Frontal cortex (tissue), 4 donors: ENCODE measurements around the gene KMT5C. TPM values are rescaled to one million over a fixed set of nuclear protein-coding genes. Genes with fewer than 3 reads are reported as not detected.
A peak's percentile ranks its signal among the peaks of the same experiment; 100 is the strongest.

Experiments
- DNase-seq, 2 donors: peaks; one replicate each; pipeline ENCODE4 v3.0.0; 2012; ENCODE audit warnings: low spot score in 2 of 2
- FAIRE-seq: peaks from 2 replicates; lab custom pipeline; 2012; peaks lifted over from hg19 to GRCh38; lab: Jason Lieb, UNC
- total RNA-seq: library from RNA; depleted of rRNA; stranded (reverse); fragments of >200 nt; gene quantifications from one replicate; pipeline ENCODE4 v1.2.3, GENCODE V29; 2014
- donor health status: control.
- donor health status: control.
- donor health status: control.

KMT5C gene
- total RNA-seq, 1 donor from 2014 or later, result 5.7 TPM

DNA sequence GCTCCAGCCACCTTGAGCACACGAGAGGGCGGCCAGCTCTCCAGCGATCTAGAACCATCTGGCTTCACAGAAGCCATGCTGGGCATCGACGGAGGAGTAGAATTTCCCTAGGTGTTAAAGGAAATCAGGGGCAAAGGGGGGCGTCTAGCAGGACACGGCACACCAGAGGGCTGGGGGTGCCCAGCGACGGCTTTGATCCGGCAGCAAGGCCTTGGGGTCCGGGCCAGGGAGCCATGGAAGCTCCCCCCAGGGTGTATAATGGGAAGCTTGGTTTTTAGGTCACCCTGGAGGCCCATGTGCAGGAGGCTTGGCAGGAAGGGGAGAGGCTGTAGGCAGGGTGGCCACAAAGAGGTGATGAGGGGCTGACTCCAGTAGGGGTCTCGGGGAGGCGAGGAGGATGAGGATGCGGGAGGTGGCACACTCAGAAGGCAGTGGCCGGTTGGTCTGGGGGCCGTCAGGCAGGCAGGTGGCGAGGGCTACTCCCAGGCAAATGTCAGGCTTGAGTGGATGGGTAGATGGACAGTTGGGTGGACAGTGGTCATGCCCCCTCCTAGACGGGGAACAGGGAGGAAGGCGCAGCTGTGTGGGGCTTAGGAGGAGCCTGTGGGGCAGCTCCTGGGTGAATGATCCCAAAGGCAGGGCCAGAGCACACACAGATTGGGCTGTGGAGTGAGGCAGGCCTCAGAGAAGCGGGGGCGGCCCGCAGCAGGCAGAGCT, 5.6 kb downstream of the KMT5C start:
- FAIRE-seq, result no peak
- DNase-seq, result no peak

DNA sequence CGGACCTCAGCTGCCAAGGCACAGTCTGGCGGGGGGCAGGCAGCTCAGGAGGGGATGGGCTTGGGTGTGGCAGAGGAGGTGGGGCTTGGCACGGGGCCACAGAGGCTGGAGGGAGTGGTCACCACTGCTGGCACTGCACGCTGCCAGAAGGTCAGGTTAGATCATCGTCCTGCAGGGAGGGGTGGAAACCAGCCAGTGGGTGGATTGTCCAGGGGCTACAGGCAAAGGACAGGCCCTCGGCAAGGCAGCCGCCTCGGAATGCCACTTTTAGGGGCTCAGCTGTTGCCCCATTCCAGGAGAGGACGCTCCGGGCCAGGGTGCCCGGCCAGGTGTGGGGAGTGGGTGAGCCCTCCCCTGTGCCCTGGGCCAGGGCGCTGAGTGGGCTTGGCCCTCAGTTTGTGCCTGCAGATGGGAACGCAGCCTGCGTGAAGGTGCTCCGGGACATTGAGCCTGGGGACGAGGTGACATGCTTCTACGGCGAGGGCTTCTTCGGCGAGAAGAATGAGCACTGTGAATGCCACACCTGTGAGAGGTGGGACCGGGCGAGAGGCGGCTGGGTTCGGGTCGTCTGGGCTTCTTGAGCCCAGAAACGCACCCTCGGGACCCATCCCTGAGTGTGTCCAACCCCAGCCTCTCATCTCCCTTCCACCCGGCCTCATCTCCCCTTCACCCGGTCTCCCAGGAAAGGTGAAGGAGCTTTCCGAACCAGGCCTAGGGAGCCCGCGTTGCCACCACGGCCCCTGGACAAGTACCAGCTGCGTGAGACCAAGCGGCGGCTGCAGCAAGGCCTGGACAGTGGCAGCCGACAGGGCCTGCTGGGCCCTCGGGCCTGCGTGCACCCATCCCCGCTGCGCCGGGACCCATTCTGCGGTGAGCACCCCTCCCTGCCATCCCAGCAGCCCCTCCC, 6.4 kb downstream of the KMT5C start:
- FAIRE-seq (no peak), DNase-seq (no peak)

- DNase-seq, result no peak
- FAIRE-seq, result no peak
Measured at GRCh38 chr19:55346725-55347441, 7.2 kb downstream of the KMT5C start.

- no peak for FAIRE-seq
- DNase-seq, result no peak
Measured at GRCh38 chr19:55347442-55348009, 7.8 kb downstream of the KMT5C start.

DNA sequence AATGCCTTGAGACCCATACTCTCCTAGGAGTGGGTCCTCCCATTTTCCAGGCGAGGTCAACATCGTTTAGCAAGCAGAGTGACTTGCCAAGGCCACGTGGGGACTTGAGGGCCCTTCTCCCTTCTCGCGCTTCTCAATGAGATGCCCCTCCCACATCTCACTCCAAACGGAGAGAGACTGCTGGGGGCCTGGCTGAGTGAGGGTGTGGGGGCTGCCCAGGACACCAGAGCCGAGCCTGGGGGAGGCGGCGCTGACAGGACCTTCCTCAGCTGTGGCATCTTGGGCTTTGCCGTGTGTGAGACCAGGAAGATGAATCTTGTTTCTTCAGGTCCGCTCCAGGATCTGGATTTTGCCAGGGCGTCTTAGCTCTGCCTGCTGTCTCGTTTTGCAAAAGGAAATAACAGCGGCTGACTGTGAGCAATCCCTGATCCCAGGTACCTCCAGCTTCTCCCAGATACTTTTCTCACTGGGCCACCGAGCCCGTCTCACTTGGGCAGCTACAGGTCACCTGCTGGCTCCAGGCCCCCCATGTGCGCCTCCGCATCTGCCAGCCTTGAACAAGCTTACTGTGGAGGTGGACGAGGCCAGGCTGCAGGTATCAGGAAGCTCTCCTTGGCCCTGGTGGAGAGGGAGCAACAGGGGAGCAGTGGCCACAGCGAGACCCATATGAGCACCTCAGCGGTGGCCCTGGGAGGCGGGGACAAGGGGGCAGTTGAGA, 8.8 kb downstream of the KMT5C start:
- FAIRE-seq, result no peak
- DNase-seq, result no peak

DNA sequence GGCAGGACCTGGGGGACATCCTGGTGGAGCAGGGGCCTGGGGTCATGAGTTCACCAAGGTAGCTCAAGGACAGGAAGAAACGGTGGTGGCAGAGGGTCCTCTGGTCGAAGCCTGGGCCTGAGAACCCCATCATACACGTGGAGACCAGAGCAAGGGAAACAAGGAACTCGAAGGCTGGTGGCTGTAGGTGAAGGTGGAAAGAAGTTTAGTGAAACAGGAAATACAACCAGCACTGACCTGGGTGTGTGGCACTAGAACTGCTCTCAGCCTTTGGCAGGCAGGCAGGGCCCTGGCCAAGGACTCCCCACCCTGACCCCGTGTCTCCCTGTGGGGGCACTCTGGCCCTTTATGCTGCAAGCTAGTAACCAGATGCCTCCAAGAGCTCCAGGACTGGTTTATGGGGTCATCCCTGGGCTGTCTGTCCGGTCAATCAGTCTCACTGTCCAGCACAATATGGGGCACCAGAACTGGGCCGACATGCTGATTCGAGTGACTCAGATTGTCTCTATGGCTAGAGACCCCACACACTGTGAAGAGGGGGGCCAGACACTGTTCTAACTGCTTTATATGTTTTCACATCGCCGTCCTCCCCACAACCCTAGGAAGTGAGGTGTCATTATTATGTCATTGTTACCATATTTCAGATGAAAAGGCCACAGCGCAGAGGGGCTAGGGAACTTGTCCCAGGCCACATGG, 11.1 kb downstream of the KMT5C start:
- FAIRE-seq (no peak), DNase-seq (no peak)

GRCh38 chr19:55352040-55352439, 12.4 kb downstream of the KMT5C start:
- FAIRE-seq, result no peak
- DNase-seq, result no peak

- FAIRE-seq (no peak), DNase-seq (no peak)
Measured at GRCh38 chr19:55352549-55353145, 13.0 kb downstream of the KMT5C start.

- DNase-seq (no peak), FAIRE-seq (no peak)
Measured at GRCh38 chr19:55353356-55353802, 13.7 kb downstream of the KMT5C start.

- DNase-seq (peak in 1 of 2 donors; percentile 88), FAIRE-seq (no peak)
Measured at GRCh38 chr19:55353803-55354697, 14.4 kb downstream of the KMT5C start.

GRCh38 chr19:55354698-55355212, 15.1 kb downstream of the KMT5C start, which contains the start of gene COX6B2:
Gene COX6B2, minus strand, starts transcription at chr19:55354719. Its CDS starts 198 bp downstream, at chr19:55354521.
- FAIRE-seq (no peak), DNase-seq (no peak)

- no peak for FAIRE-seq
- no peak for DNase-seq
Measured at GRCh38 chr19:55355213-55355821, 15.6 kb downstream of the KMT5C start.

- FAIRE-seq (no peak), DNase-seq (no peak)
Measured at GRCh38 chr19:55358493-55358892, 18.8 kb downstream of the KMT5C start.

DNA sequence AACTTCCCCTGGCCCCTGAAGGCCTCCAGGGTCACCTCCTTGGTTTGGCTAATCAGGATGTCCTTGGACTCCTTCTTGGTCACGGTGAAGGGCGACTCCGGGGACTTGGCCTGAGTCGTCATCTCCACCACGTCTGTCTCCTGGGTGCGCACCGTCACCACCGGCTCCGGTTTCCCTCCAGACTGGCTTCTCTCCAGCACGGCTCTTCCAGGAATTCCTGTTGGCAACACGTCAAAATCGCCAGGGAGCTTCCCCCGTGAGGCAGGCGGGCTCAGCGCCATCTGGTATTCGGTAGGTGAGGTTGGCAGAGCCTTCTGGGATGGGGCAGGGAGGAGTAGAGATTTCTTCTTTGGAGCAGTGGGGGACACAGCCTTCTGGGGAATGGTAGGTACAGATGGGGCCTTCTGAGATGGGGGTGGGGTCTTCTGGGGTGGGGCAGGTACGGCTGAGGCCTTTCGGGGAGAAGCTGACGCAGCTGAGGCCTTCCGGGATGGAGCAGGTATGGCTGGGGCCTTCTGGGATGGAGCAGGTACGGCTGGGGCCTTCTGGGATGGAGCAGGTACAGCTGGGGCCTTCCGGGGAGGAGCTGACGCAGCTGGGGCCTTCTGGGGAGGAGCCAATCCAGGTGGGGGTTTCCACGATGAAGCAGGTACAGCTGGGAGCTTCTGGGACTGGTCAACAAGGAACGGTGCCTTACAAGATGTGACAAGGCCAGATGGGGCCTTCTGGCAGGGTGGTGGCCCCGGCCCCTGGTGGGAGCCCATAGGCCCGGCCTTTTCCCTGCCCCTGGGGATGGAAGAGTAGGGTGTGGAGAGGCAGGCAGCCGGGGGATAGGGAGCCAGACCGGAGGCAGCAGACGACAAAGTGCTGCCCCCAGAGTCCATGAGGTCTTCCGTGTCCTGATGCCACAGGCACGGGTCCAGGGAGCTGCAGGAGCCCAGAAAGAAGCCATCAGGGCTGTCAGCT, 19.6 kb downstream of the KMT5C start:
- DNase-seq, result no peak
- no peak for FAIRE-seq

DNA sequence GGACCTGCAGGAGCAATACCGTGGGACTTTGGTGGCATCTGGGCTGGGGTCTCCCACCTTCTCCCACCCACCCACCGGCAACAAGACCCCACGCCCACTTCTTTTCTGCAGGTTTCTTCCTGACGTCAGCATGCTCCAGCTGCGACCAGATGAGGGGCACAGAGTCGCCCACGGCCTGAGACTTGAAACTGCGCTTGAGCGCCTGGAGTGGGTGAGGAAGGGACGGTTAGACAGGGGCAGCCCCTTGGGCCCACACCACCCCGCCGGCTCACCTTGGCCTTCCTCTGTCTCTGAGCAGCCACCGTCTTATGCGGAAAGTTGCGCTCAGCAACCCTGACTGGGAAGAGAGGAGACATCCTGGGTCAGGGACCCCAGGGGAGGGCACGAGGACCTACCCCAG, 21.2 kb downstream of the KMT5C start:
- FAIRE-seq, result no peak
- no peak for DNase-seq
